Measurements from ENCODE around the gene NEDD4L.

The NEDD4L gene

GRCh38 chr18:58054041-58054781 lies 10.2 kb downstream of the NEDD4L start:
- DNase-seq: no peak

DNA sequence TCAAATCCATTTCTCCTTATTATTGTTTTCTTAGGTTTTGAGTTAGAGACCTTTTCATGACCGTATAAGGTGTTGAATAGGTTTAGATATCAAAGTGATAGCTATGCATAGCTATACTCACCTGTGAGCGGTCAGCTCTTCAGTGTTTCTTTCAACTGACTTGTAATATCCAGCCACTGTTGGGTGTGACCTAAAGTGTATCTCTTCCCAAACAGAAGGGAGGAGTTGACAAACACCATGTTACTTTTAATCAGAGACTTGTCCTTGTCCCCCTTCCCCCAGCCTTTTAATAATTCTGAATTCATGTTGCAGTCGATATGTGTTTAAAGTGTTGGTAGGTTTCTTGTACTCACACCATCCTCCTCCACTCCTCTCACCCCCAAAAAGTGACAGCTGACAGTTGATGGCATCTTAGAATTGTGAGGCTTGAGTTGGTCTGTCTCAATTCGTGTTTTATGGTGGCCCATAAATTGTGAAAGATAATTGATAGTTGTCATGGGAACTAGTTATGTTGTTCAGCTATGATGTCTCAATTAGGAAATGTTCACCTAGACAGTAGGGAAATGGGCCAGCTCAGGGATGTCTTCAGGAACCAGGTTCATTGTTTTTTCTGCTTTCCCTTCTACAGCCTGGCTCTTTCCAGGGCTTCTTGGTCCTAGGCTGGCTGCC lies 12.0 kb downstream of the NEDD4L start:
- no peak for DNase-seq

DNA sequence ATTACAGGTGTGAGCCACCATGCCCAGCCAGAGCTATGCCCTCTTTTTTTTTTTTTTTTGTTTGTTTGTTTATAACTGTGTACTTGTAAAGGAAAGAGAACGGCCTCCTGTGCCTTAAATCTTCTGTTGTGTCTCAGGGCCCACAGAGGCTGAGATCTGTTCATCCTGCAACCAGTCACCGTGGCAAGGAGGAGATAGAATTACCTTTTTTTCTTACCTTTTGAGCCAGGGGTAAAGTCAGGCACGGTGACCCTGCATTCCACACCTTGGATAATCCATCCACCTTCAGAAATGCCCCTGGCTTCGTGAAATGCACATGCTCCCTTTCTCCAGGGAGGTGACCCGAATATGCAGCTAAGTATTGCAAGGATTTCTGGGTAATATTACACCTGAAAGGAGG lies 12.8 kb downstream of the NEDD4L start:
- no peak for DNase-seq

DNA sequence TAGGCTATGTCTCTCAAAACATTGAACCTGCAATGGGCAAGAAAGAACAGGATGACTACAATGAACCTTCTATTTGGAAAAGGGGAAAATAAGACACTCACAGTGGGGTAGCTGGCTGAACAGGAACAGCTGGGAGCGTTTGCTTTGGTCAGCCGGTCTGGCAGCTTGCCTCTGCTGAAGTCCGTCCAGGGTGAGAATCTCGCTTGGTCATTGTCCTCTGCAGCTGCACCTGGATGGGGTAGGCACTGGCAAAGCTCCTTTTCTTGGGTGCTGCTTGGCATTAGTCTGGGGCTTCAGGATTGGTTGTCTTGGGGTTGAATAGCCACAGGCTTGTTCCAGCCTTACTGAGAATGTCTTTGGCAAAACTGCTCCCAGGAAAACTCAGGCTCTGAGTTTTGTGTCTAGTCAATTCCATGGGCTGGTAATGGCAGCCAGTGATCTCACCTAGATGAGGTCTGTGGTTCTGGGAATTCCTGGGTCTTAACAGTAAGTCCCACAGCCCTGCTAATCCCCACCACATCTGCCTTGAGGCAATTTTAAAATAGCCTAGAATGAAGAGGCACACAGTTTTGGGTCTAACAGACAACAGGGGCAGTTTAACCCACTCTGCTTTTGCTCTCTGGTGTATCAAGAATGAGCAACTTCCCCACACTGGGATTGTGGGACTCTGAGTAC lies 13.4 kb downstream of the NEDD4L start:
- DNase-seq: no peak

- DNase-seq: no peak
These were observed 14.7 kb downstream of the NEDD4L start for GRCh38 chr18:58058720-58059119.

GRCh38 chr18:58060254-58060653 lies 16.2 kb downstream of the NEDD4L start:
- no peak for DNase-seq

- no peak for DNase-seq
These were observed 17.3 kb downstream of the NEDD4L start for GRCh38 chr18:58061349-58061748.

DNA sequence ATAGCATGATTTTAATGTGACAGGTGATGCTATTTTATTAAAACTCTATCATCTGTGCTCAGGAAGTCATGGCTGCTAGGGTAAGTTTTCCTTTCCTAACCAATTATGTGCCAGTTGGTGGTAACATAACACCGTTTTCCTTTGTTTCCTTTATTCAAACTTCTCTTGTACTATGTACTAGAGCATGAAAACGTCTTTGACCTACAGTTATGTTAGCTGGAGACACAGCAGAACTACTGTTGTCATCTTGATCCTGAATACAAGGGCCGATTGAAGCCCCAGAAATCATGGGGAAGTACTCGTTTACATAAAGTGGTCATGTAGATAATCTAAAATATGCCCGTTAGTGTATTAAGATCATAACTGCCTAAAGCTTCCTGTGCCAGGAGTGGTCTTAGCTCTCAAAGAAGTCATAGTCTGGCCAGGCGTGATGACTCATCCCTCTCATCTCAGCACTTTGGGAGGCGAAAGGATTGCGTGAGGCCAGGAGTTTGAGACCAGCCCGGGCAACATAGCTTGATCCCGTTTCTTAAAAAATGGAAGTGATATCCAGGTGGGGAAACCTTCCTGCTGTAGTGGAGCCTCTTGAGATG lies 20.5 kb downstream of the NEDD4L start:
- DNase-seq: no peak

DNA sequence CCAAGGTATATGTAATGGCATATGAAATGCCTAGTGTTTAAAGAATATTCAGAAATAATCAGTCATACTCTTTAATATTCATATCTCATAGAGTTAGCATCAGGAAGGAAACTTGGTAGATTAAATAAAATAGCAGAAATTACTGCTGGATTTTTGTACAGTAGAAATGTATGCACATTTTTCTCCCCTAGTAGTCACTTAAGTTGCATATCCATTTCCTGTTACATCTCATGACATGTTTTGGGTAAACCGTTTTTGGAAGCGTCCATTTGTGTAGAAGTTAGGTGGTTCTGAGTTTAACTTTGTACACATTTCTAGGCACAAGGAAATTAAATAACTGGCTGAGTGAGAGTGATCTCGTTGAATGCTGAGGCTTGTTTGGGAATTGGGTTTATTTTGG lies 21.9 kb downstream of the NEDD4L start:
- DNase-seq: no peak

- no peak for DNase-seq
These were observed 23.6 kb downstream of the NEDD4L start for GRCh38 chr18:58067601-58068000.

- DNase-seq: no peak
These were observed 25.1 kb downstream of the NEDD4L start for GRCh38 chr18:58069099-58069498.

DNA sequence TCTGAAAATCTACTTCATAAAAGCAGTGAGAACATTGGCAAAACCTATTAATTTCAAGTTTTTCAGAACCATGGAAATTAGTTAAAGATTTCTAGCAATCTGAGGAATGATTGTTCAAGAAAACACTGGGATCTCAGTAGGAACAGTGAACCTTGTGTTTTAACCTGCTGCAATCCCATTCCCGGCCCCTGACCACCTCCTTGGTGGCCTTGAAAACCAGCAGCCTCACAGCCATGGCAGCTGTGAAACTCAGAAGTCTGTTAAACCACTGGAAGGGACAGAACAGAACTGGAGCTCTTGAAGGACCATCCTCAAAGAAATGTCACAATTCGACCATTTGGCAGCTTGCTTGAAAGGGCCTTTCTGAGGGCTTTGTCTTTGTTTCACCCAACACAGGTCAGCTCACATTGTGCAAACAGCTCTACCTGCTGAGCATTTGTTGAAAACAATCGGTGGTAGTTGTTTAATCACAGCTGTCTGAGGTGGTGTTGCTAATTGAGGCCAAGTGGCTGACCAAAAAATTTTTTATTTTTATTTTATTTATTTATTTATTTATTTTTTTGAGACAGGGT lies 25.8 kb downstream of the NEDD4L start:
- DNase-seq: no peak

DNA sequence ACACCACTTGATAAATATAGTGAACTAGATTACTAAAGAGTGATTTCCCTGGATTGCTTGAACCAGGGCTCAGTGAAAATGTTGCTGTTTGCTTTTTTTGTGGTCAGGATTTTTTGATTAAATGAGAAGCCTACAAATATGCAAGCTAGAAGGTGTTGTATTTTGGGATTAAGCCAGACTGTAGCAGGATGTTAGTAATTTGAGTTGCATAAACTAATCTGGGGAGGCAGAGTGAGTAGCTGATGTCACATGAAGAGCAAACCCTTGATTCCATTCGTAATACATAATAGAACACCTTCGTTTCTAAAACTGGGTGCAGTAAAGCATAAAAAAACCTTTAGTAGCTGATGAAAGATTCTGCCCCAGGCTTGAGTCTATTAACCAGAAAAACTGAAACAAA lies 32.0 kb downstream of the NEDD4L start:
- DNase-seq: no peak

DNA sequence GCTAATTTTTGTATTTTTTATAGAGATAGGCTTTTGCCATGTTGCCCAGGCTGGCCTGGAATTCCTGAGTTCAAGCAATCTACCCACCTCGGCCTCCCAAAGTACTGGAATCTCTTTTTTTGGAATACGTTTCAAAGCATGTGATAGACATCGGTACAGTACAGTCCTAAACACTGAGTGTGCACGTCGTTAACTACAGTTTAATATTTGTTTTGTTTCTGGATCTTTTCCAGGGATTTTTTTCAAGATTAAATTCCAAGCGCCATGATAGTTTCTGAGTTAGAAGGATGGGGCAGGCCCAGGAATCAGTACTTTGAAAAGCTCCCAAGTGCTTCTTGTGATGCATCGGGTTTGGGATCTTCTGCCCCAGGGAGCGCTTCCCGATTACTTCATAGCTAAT lies 33.3 kb downstream of the NEDD4L start:
- no peak for DNase-seq

DNA sequence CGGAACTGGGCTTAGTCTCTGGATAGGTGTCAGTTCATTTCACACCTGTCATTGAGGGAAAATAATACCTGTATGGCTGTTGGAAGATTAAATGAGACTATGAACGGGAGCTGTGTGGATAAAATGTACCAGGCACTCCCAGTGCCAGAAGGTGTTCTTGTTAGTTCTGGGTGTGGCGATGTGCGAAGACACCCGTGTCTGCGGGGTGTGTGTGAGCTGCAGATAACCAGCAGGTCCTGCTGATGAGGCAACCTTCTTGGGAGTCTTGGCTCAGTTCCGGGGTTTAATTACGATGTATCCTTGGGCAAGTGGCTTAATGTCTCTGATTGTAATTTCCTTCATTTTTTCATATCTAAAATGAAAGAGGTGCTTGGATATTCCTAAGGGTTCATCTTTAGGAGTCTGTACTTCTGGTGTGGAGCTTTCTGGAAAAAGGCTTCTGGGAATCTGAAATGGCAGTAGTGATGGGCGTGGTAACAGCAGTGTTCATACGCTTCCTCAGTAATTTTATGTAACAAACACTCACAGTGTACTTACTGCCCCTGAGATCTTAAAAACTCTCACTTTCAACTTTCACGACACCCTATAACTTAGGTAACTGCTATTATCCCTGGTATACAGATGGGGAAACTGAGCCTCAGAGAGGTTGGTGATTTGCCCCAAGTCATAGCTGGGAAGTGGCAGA lies 35.0 kb downstream of the NEDD4L start:
- DNase-seq: no peak

- no peak for DNase-seq
These were observed 36.4 kb downstream of the NEDD4L start for GRCh38 chr18:58080451-58080850.

- DNase-seq: no peak
These were observed 44.1 kb downstream of the NEDD4L start for GRCh38 chr18:58087928-58088690.

DNA sequence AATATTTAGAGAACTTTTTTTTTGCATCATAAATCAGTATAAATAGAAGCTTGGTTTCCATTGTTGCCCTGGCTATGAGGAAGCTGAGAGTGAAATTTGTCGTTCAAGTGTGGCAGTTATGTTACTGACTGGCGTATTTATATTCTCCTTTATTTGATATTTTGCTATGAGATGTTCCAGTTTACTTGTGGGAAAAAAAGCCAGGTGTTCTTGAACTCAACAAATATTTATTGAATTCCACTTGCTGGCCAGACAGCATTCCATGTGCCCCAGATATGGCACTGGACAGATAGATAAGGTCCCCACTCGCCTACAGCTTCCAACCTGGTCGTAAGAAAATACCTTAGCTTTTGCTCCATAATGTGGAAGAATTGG lies 44.7 kb downstream of the NEDD4L start:
- DNase-seq: no peak

- DNase-seq: no peak
These were observed 47.1 kb downstream of the NEDD4L start for GRCh38 chr18:58091099-58091611.

GRCh38 chr18:58093311-58093803 lies 49.3 kb downstream of the NEDD4L start:
- no peak for DNase-seq

GRCh38 chr18:58095222-58095621 lies 51.2 kb downstream of the NEDD4L start:
- DNase-seq: no peak

DNA sequence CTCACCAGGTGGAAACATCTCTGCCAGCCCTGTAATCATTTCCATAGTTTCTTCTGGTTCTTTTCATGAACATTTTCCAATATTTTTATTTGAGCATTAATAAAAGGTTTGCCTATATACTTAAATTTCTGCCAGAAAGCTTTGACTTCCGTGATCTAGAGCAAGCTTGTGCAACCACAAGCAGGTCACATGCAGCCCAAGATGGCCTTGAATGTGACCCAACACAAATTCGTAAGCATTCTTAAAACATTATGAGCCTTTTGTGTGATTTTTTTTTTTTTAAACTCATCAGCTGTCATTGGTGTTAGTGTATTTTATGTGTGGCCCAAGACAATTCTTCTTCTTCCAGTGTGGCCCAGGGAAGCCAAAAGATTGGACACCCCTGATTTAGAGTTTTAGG lies 51.6 kb downstream of the NEDD4L start:
- DNase-seq: no peak

All from activated CD4-positive, CD25-positive, alpha-beta regulatory T cell (primary cell).